Right atrium auricular region (tissue), 2 donors: ENCODE measurements around the gene PRRT1B. TPM values are rescaled to one million over a fixed set of nuclear protein-coding genes. Genes with fewer than 3 reads are reported as not detected.

Source experiments
- DNase-seq: peaks from one replicate; pipeline ENCODE4 v3.0.0-alpha.2; 2019; ENCODE audit warnings: low spot score
- H3K27ac ChIP-seq, 2 donors: fragments of 200-600 bp; sonication (generic); 1 replicate in 1 of 2; 2 replicates in 1 of 2; pipeline ENCODE4 v1.5.1; 2016 to 2019
- H3K27me3 ChIP-seq, 2 donors: fragments of 200-600 bp; sonication (generic); one replicate each; pipeline versions ENCODE4 v1.5.1 to v1.6.0; 2017 to 2019
- H3K36me3 ChIP-seq: fragments of 200-600 bp; sonication (generic); one replicate; pipeline ENCODE4 v1.5.1; 2016
- H3K4me1 ChIP-seq, 2 donors: fragments of 200-600 bp; sonication (generic); one replicate each; pipeline versions ENCODE4 v1.5.1 to v1.6.0; 2017 to 2019
- H3K4me3 ChIP-seq, 2 donors: fragments of 200-600 bp; sonication (generic); 1 replicate in 1 of 2; 2 replicates in 1 of 2; pipeline ENCODE4 v1.5.1; 2017 to 2019; ENCODE audit warnings: mild to moderate bottlenecking in 1 of 2, moderate library complexity in 1 of 2
- H3K9me3 ChIP-seq, 2 donors: fragments of 200-600 bp; sonication (generic); one replicate each; pipeline ENCODE4 v1.5.1; 2019
- total RNA-seq, 2 donors: library from RNA; depleted of rRNA; stranded (reverse); fragments of >200 nt; gene quantifications; one replicate each; pipeline ENCODE4 v1.1.0, GENCODE V29; 2016
- TF ChIP-seq, protein P1 (sequence below), 2 donors: fragments of 200-600 bp; sonication (generic); IDR thresholded peaks; one replicate each; pipeline ENCODE4 v1.5.1; 2019; ENCODE audit warnings: antibody characterized with exemption in 2 of 2

The PRRT1B gene
- total RNA-seq, 2 donors from 2014 or later = not detected

DNA sequence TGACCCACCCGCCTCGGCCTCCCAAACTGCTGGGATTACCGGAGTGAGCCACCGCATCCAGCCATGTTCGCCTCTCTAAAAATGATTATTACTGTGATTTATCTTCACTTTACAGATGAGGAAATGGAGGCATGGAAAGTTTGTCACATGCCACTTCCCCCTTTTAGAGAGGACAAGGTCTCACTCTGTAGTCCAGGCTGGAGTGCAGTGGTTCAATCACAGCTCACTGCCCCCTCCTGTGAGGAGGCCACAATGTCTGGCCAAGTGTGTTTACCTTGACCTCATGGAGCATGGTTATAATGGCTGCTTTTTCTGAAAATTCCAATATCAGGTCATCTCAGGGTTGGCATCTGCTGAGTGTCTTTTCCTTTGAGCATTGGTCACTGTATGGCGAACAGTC is 6.7 kb downstream of the PRRT1B start:
- Histone ChIP-seq H3K4me1 (peaks cover 0 to 2% of the 10 kb centered on the region in 2 donors), H3K27me3 (peaks cover 0 to 5% of the 10 kb centered on the region in 2 donors), H3K4me3 (no peak overlapping the region), H3K9me3 (peaks cover 0 to 3% of the 10 kb centered on the region in 2 donors), H3K27ac (no peak overlapping the region), H3K36me3 (no peaks in the 10 kb centered on the region)
- TF ChIP-seq, protein P1, sequence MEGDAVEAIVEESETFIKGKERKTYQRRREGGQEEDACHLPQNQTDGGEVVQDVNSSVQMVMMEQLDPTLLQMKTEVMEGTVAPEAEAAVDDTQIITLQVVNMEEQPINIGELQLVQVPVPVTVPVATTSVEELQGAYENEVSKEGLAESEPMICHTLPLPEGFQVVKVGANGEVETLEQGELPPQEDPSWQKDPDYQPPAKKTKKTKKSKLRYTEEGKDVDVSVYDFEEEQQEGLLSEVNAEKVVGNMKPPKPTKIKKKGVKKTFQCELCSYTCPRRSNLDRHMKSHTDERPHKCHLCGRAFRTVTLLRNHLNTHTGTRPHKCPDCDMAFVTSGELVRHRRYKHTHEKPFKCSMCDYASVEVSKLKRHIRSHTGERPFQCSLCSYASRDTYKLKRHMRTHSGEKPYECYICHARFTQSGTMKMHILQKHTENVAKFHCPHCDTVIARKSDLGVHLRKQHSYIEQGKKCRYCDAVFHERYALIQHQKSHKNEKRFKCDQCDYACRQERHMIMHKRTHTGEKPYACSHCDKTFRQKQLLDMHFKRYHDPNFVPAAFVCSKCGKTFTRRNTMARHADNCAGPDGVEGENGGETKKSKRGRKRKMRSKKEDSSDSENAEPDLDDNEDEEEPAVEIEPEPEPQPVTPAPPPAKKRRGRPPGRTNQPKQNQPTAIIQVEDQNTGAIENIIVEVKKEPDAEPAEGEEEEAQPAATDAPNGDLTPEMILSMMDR (IDR thresholded peaks at IDR 0.05) = no peak
- DNase-seq = no peak

DNA sequence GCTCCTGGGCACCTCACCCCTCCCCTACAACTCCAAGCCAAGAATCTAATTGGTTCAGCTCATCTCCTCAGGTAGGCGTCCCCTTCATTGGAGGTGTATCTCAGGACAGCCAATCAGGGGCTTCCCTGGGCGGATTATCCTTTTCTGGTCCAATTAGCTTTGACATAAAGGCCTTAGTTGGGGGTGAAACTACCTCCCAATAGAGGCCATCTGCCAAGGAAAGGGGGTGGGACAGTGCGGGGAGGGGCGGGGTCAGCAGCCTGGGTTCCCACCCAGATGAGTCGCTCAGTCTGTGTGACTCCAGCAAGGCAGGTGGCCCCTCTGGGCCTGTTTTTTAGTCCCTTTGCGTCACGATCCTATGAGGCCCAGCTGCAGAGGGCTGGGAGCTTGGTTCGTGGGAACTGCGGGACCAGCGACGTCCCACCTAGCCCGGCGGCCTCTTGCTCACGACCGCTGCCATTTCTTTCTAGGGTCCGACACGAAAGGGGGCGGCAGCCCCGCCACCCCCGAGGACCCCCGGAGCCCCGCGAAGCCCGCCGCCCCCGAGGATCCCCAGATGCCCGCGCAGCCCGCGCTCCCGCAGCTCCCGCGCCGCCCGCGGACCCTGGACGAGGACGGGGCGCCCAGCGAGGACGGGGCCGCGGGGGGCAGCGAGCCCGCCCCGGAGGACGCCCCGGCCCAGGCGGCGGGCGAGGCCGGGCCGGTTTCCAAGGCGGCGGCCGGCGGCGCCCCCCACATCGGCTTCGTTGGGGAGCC is 8.9 kb downstream of the PRRT1B start:
- H3K27me3 ChIP-seq = peaks cover 0 to 5% of the 10 kb centered on the region in 2 donors
- H3K27ac ChIP-seq = no peak overlapping the region

DNA sequence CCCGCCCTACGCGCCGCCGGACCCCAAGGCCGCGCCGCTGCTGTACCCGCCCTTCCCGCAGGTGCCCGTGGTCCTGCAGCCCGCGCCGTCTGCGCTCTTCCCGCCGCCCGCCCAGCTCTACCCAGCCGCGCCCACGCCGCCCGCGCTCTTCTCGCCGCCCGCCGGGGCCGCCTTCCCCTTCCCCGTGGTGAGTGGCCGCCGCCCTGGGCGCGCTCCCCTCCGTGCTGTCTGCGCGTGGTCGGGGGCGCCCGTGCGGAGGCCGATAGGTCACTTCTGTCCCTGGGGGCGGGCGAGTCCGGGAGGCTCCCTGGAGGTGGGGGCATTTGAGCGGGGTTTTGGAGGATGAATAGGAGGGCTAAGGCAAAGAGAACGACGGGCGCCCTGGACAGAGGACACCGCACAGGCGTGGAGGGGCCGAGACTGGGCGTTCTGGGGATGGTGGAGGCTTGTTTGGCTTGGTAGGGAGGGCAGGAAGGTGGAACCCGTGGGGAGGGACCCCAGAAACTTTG is 9.6 kb downstream of the PRRT1B start:
- TF ChIP-seq, protein P1 (IDR thresholded peaks at IDR 0.05) = no peak
- H3K27ac ChIP-seq = no peak overlapping the region
- H3K4me3 ChIP-seq = no peak overlapping the region
- H3K9me3 ChIP-seq = peaks cover 0 to 3% of the 10 kb centered on the region in 2 donors
- DNase-seq = no peak
- no peaks in the 10 kb centered on the region for H3K4me1 ChIP-seq
- no peaks in the 10 kb centered on the region for H3K36me3 ChIP-seq
- peaks cover 0 to 5% of the 10 kb centered on the region in 2 donors for H3K27me3 ChIP-seq

More for the DNA sequence above, 8.9 kb downstream of the PRRT1B start:
- TF ChIP-seq, protein P1 (IDR thresholded peaks at IDR 0.05) = no peak
- no peaks in the 10 kb centered on the region for H3K4me1 ChIP-seq
- H3K4me3 ChIP-seq = no peak overlapping the region
- DNase-seq = no peak
- H3K9me3 ChIP-seq = peaks cover 0 to 3% of the 10 kb centered on the region in 2 donors
- H3K36me3 ChIP-seq = no peaks in the 10 kb centered on the region

DNA sequence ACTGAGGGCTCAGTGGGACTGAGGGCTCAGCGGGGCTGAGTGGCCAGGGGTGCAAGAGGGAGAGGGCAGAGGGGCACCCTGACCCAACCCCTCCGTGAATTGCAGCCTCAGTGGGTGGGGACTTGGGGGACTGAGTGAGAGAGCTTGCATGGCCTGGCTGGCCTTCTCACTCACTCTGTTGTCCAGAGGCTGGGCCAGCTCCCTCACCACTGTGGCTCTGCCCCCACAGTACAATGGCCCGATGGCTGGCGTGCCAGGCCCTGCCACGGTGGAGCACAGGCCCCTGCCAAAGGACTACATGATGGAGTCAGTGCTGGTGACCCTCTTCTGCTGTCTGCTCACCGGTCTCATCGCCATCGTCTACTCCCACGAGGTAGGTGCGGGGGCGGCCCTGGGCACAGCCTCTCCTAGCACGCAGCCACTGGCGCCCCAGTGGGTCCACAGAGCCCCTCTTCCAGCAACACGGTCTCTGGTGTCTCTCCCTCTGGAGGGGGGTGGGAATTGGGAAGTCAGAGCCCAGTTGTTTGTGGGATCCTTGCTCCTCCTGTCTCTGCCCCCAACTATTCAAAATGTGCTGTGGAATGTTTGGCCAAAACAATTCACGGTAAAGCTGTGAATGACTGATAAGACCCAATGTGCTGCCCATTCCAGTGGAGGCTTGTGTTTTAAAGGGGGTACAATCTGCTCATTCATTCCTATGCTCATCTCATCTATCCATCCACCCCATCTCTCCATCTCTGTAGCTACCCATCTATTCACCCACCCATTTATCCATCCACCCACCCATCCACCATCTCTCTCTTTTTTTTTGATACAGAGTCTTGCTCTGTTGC is 10.7 kb downstream of the PRRT1B start:
- peaks cover 0 to 5% of the 10 kb centered on the region in 2 donors for H3K27me3 ChIP-seq
- TF ChIP-seq, protein P1 (IDR thresholded peaks at IDR 0.05) = no peak

DNA sequence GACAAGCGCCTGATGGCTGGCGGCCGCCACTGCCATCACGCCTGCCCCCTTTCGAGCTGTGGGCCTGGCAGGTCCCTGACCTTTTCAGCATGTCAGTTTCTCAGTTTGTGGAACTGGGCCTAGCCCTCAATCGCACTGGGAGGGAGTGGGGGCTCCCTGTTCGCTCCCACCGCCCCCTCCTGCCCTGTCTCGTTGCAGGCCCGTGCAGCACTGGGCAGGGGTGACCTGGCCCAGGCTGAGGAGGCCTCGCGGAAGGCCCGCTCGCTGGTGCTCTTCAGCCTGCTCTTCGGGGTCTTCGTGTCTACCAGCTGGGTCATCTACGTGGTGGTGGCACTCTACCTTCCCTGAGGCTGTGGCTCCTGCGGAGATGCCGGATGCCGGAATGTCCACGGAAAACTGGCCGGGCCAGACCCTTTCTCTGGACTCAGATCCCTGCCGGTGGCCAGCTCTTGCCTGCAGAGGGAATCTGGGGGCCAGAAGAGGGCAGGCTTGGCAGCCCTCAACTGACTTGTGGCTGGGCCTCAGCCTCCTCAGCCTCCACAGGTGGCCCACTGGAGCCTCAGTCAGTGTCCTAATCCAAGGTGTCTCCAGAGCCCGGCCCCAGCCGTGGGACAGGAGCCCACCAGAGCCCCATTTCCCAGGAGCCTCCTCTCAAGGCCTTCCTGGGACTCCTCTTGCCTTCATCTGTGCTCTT is 12.7 kb downstream of the PRRT1B start:
- H3K27ac ChIP-seq = no peak overlapping the region
- no peaks in the 10 kb centered on the region for H3K36me3 ChIP-seq
- no peak for DNase-seq
- TF ChIP-seq, protein P1 (IDR thresholded peaks at IDR 0.05) = no peak
- peaks cover 0 to 5% of the 10 kb centered on the region in 2 donors for H3K27me3 ChIP-seq
- H3K9me3 ChIP-seq = peaks cover 0 to 12% of the 10 kb centered on the region in 2 donors
- H3K4me1 ChIP-seq = no peaks in the 10 kb centered on the region
- H3K4me3 ChIP-seq = no peak overlapping the region

More for the DNA sequence above, 10.7 kb downstream of the PRRT1B start:
- H3K9me3 ChIP-seq = peaks cover 0 to 3% of the 10 kb centered on the region in 2 donors
- H3K27ac ChIP-seq = no peak overlapping the region
- H3K4me3 ChIP-seq = no peak overlapping the region
- DNase-seq = no peak
- no peaks in the 10 kb centered on the region for H3K4me1 ChIP-seq
- H3K36me3 ChIP-seq = no peaks in the 10 kb centered on the region
